Stimulated activated CD4-positive, alpha-beta T cell treated with anti-CD3 and anti-CD28 coated beads, Interleukin-1b, Interleukin-23, amount 100 ng/mL, for 1 hour (primary cell): ENCODE results near the gene SATL1.
"Not testable (repeated sequence)": the region's sequence is repeated elsewhere in the genome, so short reads cannot be mapped to it uniquely, and the experiment has no call there.

Experiments
- DNase-seq, 2 donors: peaks; one replicate each; pipeline ENCODE4 v3.0.0-alpha.2; 2020; ENCODE audit warnings: low read depth in 2 of 2

SATL1 gene, protein sequence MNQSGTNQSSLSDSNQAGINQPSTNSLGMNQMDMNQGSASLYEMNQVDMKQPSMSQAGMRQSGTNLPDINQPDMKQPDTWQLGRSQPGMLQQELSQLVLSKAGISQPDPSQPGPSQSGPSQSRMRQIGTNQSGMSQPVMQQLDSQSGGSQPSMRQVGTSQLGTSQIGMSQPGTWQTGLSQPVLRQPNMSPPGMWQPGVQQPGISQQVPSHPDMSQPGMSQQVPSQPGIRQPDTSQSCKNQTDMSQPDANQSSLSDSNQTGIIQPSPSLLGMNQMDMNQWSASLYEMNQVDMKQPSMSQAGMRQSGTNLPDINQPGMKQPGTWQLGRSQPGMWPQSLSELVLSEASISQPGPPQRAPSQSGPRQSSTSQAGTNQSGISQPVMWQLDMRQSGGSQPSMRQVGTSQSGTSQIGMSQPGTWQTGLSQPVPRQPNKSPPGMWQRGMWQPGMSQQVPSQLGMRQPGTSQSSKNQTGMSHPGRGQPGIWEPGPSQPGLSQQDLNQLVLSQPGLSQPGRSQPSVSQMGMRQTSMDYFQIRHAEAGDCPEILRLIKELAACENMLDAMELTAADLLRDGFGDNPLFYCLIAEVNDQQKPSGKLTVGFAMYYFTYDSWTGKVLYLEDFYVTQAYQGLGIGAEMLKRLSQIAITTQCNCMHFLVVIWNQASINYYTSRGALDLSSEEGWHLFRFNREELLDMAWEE

DNA sequence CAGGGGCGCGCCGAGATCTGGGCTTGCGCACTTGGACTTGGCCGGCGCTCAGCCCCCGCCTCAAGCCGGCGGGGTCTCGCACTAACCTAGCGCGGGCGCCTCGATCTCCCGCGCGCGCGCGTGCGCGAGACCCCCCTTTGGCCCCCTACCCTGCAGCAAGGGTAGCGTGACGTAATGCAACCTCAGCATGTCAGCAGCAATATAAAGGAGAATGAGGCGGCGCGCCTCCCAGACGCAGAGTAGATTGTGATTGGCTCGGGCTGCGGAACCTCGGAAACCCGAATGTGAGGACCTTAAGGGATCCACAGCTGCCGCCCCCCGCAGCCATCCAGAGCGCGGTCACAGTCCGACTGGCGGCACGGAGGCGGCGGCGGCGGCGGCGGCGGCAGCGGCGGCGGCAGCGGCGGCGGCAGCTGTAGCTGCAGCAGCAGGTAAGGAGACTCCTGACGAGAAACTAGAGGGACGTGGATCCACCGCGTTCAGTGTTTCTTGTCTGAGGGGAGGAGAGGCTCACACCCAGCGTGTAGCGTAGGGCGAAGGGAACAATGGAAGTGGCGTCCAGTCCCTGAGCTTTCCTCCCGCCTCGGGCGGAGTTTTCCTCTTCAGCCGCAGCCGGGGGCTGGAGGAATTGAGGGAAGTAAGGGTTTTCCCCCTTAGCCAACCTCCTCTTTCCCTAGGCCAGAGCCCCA, at the start of gene SATL1, which contains the start of gene ZNF711:
SATL1 (minus strand) TSS at position 19 of the 689 bp plus-strand sequence. CDS start 134,811 bp downstream, outside the sequence.
ZNF711 (plus strand) TSS at position 231 of the 689 bp plus-strand sequence. CDS start 3,582 bp downstream, outside the sequence.
- DNase-seq: no peak

DNA sequence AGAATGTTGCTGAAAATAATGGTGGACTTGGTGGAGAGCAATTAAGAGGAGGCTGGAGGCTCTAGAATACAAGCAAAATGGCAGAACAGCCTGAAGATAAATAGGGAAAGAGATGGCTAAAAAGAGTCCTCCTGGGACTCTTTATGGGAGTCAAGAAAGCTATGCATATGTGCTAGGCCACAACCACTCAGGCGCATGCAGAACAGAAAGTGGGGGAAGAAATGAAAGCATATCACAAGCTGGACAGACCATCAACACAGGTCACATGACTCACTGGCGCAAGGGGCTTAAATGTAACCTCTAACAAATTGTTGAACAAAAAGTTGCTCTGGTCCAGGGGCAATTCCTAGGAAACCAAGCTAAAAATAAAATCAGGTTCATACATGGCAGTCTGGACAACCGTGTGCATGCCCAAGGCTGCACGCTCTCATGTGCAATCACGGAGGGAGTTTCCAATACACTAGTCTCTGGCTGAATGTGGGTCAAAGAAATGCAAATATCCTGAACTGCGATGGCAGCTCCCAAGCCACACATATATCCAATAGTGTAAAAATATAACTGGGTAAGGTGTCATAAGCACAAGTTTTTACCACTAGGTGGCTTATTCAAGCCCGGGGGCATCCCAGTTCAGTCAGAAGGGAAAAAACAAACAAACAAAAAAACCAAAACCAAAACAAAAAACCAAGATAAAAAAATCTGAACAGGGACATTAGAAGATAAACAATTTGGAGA, 45.6 kb upstream of the SATL1 start:
- DNase-seq: no peak

DNA sequence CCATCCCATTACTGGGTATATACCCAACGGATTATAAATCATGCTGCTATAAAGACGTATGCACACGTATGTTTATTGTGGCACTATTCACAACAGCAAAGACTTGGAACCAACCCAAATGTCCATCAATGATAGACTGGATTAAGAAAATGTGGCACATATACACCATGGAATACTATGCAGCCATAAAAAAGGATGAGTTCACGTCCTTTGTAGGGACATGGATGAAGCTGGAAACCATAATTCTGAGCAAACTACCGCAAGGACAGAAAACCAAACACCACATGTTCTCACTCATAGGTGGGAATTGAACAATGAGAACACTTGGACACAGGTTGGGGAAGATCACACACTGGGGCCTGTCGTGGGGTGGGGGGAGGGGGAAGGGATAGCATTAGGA, 41.7 kb upstream of the SATL1 start:
- DNase-seq: not testable (repeated sequence)

DNA sequence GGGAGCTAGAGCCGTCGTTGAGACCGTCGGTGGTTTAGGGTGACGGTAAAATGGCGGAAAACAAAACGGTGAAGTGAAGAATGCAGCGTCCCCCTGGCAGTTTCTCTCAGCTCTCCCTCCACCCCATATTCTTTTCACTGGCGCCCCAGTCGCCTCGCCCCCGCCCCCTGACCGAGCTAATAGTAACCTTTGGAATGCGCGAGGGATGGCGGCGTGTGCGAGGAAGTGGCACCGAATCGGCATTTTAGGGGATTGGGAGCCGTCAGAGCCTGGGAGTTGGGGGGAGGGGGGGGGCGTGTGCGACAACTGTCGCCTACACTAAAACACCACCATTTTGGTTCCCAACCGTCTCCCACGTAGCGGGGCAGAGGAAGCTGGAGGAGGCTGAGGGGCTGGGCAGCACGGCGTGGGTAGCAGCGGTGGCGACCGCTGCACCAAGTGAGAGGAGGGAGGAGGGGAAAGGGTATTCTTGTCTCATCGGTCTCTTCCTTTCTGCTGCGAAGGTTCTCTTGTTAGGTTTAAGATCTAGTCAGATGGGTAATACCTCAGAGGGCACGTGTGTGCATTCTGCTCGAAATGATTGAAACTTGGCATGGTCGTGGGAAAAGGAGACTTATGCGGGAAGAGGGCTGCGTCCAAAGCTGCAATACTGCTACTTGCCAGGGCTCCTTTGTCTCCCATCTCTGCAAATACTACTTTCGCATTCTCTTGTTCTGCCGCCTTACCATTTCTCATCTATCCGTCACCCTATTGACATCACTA, 1.1 kb upstream of the SATL1 start:
- no peak for DNase-seq

DNA sequence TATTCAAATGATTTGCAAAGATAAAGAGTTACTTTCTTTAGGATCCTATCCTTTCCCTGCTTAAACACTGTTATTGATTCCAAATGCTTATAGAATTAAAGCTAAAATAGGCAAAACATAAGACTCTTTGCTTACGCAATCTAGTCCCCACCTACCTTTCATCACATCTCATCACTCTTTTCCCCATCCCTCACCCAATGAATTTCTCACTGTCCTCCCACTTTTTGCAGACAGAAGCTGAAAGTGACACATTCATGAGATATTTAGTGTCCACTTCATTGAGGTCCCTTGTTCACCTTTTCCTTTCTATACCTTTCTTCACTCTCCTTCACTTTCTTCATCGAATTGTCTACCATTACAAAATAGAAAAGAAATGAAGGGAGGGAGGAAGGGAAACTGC, 424 bp downstream of the SATL1 start:
- DNase-seq: no peak

DNA sequence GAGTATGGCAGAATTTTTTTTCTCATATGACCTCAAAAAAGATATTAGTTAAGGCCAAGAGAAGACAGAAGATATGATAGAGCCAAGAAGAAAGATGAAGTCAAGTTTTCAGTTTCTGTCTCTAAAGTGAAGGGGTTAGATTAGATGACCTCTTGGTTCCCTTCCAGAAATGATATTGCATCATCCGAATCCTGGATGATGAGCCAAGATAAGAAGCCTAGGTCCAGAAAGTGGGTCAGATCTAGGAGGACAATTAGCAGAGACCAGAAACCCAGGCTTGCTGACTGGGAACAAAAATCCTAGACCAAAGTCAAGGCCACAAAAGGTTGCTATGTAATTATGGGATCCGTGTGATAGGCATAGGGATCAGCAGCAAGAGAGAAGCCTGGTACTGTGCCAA, 20.2 kb downstream of the SATL1 start:
- no peak for DNase-seq

DNA sequence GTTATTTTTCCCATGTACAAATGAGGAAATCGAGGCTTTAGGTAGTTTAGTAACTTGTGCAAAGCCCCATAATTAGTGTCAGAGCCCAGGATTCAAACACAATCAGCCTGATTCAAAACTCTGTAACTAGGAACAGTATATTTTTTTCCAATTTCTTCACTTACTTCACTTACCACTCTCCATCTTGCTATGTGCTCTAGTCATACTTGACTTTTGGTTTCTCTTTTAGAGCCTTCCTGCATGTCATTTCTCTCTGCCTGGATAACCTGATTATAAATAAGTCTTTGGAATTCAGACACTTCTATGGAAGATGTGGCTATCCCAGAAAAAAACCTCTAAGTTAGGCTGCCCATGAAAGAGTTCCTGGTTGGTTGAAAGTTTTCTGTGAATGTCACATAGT, 22.2 kb downstream of the SATL1 start:
- no peak for DNase-seq

DNA sequence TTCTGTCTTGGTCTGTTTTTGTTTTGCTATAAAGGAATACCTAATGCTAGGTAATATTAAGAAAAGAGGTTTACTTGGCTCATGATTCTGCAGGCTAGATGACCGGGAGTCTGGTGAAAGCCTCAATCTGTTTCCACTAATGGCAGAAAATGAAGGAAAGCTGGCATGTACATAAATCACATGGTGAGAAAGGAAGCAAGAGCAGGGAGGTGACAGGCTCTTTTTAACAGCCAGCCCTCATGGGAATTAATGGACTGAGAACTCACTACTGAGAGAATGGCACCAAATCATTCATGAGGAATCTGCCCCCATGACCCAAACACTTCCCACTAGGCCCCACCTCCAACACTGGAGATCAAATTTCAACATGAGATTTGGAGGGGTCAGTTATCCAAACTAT, 27.6 kb downstream of the SATL1 start:
- no peak for DNase-seq

DNA sequence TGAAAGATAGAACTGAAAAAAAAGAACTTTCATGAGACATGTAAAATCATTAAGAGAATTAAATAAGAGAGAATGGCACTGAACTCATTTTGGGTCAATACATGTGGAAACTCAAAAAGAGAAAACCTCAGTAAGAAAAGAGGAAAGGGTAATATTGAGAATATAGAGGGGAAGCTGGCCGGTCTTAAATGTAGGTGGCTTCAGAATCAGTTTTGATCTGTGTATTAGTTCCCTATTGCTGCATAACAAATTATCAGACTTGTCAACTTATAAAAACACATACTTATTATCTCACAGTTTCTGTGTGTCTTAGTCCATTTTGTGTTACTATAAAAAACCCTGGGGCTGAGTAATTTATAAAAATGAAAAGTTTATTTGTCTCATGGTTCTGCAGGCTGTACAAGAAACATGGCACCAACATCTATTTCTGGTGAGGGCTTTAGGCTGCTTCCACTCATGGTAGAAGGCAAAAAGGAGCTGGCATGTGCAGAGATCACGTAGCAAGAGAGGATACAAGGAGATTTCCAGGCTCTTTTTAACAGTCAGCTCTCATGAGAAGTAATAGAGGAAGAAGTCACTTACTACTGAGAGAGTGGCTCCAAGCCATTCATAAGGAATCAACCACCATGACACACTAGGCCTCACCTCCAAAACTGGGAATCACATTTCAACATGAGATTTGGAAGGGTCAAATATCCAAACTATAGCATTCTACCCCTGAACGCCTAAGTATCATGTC, 29.6 kb downstream of the SATL1 start:
- DNase-seq: no peak

DNA sequence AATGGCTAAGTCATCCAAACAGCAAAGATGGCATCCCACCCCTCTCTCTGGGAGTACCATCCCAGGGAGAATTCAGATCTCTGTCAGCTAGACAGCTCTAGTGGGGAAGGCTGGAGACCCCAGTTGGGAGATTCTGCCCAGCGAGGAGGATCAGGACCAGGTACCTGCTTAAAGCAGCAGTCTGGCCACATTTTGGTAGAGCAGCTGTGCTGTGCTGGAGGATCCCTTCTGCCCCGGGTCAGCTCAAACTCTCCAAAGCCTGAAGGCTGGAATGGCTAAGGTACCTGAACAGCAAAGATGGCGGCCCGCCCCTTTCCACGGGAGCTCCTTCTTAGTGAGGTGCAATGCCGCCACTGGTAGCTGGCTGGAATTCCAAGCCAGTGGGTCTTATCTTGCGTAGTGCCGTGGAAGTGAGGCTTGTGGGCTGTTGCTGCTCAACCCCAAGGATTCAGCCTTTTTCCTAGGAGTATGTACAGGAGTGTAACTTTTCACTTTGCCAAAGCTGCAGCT, 40.1 kb downstream of the SATL1 start:
- no peak for DNase-seq

DNA sequence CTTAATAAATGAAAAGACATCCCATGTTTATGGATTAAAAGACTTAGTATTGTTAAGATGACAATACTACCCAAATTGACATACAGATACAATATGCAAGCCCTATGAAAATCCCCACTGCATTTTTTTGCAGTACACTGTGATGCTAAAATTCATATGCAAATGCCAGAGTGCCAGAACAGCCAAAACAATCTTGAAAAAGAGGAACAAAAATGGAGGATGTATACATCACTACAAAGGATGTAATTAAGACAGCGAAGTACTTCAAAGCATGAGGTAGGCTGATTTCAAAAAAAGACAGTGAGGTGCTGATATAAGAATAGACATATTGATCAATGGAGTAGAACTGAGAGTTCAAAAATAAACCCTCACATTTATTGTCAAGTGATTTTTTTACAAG, 47.3 kb downstream of the SATL1 start:
- no peak for DNase-seq

DNA sequence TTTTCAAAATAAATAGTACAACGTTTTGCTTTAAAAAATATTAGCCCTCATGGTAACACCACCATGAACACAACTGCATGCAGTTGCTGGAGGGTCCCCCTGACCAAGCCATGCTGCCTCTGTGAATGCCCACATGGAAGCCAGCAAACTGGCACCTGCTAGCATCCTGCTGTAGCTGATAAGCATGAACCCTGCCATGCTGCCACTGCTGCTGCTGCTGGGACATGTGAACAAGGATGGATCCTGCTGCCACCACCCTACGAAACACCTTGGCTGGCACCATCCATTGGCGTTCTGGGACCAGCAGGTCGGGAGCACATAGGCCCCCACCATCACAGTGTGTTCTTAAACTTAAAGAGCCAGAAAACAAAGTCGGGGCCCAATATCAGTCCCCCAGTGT, 83.9 kb downstream of the SATL1 start:
- no peak for DNase-seq

DNA sequence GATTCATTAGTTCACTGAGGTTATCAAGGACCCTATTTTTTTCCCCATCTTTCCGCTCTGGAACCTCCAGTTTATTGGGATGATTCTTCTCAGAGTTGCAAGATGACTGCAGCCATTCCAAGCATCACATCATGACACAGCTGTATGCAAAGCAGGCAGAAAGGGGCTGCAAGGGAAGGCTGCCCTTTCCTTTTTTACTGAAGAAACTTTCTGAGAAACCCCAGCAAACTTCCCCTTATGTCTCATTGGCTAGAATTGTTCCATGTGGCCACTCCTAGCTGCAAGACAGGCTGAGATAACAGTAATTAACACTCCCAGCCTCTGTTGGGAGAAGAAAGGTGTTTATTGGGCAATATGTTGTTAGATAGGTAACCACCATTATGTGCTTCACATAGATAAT, 102.6 kb downstream of the SATL1 start:
- no peak for DNase-seq

DNA sequence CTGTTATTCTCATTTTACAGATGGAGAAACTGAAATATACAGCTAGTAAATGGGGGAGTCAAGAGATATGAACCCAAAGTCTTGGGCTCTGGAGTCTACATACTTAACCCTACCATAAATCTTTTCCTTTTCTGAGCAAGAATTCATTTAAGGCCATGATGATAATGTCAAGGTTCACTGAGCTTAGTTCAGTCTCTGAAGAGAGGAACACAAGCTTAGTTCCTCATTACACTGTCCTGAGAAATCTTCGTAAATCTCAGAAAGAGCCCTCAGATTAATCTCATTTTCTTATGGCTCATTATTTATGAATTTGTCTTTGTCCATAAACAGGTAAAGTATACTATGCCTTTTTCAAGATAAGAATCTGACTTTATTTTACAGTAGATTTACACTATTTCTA, 104.2 kb downstream of the SATL1 start:
- DNase-seq: no peak

DNA sequence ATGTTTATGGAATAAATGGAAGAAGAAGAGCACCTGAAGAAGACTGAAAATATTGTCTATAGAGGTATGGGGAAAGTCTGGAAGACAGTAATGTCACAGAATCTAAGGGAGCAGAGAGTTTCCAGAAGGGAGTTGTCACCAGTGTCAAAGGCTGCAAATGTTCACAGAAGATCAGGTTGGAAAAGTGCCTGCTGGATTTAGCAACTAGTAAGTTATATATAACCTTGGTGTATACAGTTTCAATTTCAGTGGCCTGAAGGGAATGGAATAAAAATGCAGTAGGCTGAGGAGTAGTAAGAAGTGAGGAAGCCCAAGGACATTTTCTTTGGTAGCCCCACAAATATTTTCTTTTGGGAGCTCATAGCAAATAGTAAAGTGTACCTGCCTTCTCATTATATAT, 107.2 kb downstream of the SATL1 start:
- DNase-seq: no peak

DNA sequence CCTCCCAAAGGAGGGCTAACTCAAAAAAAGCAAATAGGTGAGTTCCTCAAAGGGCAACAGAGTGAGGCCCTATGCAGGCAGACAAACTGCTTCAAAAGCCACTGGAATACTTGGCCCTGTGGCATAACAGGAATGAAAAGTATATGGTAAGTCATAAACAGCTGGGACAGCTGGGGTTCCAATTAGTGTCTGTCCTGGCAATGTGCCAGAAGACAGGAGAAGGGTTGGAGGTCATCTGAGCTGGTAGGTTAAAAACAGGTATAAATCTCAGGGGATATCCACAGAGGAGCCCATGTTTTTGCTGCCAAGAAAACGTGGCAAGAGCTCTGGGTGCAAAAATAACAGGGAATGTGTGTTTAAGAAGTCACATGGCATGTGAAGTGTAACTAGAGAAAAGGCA, 128.3 kb downstream of the SATL1 start:
- no peak for DNase-seq

DNA sequence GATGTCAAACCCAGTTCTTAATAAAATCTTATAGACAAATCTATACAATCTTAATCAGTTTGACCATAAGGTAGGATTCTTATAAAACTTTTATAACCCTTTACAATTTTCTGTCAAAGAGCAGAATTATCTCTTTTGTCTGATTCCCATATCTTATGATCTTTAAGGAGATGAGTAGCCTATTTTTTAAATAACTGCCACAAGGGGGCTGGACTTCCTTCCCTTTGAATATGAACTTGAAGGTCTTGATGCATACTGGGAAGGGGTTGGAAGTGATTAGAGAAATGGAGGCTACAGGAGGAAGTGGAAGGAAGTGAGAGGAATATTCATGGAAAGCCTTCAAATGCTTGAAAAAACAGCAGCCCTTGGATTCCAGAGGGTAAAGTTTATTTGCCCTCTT, 128.8 kb downstream of the SATL1 start:
- DNase-seq: no peak

DNA sequence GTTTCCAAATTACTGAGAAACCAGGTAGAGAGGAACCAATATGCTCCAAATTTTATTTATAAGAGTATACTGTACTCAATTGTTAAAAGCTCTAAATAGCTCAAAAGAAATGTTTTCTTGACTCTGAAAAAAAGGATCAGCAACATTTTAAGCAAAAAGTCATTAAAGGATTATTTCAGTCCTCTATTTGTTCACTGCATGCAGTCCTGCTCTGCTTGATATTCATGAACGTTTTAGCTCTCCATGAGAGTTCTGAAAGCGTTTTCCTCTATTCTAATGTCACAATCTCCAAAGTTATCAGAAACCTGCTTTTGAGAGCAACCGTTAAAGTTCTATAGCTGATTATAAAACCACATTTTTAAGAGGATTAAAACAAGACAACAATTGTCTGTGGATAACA, 129.4 kb downstream of the SATL1 start:
- DNase-seq: no peak

DNA sequence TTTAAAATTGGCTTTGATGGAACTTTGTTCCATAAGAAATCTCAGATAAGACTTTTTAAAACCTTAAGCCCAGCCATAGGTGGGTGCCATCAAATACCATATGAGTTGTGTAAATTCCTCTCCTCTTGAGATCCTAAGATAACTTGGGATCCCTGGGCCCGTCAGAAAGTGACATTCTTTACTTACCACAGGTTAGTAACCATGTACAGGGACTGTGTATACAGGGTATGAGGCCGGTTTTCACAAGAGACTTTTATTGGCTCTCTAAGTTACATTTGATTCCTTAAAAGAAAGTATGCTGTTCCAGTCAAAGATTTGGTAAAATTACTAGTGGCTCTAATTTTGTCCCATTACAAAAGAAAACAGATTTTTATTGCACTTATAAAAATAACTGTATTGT, 129.8 kb downstream of the SATL1 start:
- DNase-seq: no peak

DNA sequence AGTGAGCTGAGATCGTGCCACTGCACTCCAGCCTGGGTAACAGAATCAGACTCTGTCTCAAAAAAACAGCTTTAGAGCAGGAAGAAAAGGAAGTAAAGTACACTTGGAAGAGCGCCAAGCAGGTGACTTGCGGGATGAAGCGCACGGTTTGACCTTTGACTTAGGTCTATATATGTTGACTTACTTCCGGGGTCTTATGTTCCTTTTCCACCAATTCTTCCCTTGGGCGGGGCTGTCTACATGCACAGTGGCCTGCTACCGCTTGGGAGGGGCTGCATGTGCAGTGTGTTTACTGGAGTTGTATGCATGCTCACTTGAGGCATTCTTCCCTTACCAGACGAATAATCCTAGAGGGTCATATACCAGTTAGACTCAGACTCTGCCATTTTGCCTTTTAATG, 131.3 kb downstream of the SATL1 start:
- no peak for DNase-seq
